Esophagus muscularis mucosa (tissue), 4 donors: ENCODE results near the gene SLC39A11.

Source experiments
- EP300 ChIP-seq: sonication (generic); formaldehyde crosslinking; IDR thresholded peaks from one replicate; pipeline ENCODE4 v1.6.1; 2017; ENCODE audit warnings: antibody characterized with exemption
- POLR2AphosphoS5 ChIP-seq, 2 donors: sonication (generic); formaldehyde crosslinking; IDR thresholded peaks; one replicate each; pipeline ENCODE4 v1.6.1; 2017; ENCODE audit warnings: antibody characterized with exemption in 2 of 2
- TF ChIP-seq, protein P1 (sequence below), 3 experiments: fragments of 200-600 bp in 2 of 3; fragments of 450-650 bp in 1 of 3; sonication (generic) in 2 of 3; IDR thresholded peaks; one replicate each; pipeline ENCODE4 v1.5.1; 2017 to 2019; ENCODE audit warnings: antibody characterized with exemption in 3 of 3, mild to moderate bottlenecking in 2 of 3, moderate library complexity in 1 of 3

DNA sequence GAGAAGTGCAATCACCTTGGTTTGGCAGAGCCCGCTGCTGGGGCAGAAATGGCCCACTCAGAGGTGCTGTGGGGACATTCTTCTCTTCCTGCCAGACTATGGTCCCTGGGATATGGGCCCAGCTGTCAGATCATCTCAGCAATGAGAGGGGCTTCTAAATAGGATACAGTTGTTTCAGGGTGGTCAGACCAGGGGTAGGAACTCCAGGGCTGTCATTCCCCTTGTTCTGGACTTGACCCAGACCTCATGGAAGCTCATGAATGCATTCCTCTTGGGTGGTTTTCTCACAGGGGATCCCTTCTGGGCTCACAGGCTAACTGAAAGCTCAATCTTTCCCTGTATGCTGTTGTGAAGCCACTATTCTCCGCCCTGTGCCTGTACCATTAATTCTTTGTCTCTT, 347.2 kb downstream of the SLC39A11 start:
- TF ChIP-seq EP300, result no peak
- TF ChIP-seq POLR2AphosphoS5 (IDR thresholded peaks at IDR 0.05), result no peak
- TF ChIP-seq, protein P1, sequence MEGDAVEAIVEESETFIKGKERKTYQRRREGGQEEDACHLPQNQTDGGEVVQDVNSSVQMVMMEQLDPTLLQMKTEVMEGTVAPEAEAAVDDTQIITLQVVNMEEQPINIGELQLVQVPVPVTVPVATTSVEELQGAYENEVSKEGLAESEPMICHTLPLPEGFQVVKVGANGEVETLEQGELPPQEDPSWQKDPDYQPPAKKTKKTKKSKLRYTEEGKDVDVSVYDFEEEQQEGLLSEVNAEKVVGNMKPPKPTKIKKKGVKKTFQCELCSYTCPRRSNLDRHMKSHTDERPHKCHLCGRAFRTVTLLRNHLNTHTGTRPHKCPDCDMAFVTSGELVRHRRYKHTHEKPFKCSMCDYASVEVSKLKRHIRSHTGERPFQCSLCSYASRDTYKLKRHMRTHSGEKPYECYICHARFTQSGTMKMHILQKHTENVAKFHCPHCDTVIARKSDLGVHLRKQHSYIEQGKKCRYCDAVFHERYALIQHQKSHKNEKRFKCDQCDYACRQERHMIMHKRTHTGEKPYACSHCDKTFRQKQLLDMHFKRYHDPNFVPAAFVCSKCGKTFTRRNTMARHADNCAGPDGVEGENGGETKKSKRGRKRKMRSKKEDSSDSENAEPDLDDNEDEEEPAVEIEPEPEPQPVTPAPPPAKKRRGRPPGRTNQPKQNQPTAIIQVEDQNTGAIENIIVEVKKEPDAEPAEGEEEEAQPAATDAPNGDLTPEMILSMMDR (IDR thresholded peaks at IDR 0.05), result no peak
